ENCODE results near the gene DNAJA2. TPM values are rescaled to one million over a fixed set of nuclear protein-coding genes. Genes with fewer than 3 reads are reported as not detected.
A peak's percentile ranks its signal among the peaks of the same experiment; 100 is the strongest.

Gene DNAJA2
- total and polyA plus RNA-seq, 5 experiments from 2014 or later: 62.5 to 83.7 (median 77.1) TPM

DNA sequence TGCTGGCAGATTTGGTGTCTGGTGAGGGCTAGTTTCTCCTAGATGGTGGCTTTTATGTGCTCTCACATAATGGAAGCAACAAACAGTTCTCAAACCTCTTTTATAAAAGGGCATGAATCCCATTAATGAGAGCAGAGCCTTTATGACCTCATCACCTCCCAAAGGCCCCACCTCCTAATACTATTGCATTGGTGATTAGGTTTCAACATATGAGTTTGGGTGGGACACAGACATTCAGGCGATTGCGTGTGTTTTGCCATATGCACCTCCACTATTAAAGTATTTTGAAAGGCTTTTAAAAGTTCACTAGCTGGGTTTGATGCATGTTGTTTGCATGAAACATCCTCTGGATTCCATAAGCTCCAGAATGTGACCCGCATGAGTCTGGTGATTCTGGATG lies 24.4 kb upstream of the DNAJA2 start:
- Mint-ChIP-seq H3K4me1 (peaks cover 0 to 5% (median 3%) of the 10 kb centered on the region in 4 donors), H3K36me3 (no peaks in the 10 kb centered on the region), H3K27ac (no peak overlapping the region), H3K9me3 (peaks cover 0 to 1% (median 0%) of the 10 kb centered on the region in 9 donors), H3K27me3 (peaks cover 0 to 6% (median 0%) of the 10 kb centered on the region in 5 donors), H3K4me3 (no peak overlapping the region)
- DNase-seq: no peak
- POLR2A ChIA-PET: no interaction called here
- ATAC-seq: no peak

DNA sequence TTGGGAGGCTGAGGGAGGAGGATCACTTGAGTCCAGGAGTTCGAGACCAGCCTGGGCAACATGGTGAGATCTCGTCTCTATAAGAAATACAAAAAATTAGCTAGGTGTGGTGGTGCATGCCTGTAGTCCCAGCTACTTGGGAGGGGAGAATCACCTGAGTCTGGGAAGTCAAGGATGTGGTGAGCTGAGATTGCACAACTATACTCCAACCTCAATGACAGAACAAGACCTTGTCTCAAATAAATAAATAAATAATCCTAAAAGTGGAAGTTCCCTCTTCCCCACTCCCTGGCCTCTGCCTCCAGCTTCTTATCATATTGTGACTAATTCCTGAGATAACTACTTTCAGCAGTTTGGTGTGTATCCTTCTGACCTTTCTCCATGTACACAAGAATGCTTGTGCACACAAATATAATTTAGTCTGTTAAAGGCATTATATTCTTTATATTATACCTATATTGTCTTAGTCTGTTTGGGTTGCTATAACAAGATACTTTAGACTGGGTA lies 23.5 kb upstream of the DNAJA2 start:
- POLR2A ChIA-PET: no interaction called here
- no peaks in the 10 kb centered on the region for H3K36me3 Mint-ChIP-seq
- peaks cover 0 to 6% (median 0%) of the 10 kb centered on the region in 5 donors for H3K27me3 Mint-ChIP-seq
- no peak overlapping the region for H3K4me3 Mint-ChIP-seq
- DNase-seq (no peak), ATAC-seq (no peak)
- peaks cover 0 to 1% (median 0%) of the 10 kb centered on the region in 9 donors for H3K9me3 Mint-ChIP-seq
- H3K27ac Mint-ChIP-seq: no peak overlapping the region
- H3K4me1 Mint-ChIP-seq: peaks cover 0 to 5% (median 3%) of the 10 kb centered on the region in 4 donors

DNA sequence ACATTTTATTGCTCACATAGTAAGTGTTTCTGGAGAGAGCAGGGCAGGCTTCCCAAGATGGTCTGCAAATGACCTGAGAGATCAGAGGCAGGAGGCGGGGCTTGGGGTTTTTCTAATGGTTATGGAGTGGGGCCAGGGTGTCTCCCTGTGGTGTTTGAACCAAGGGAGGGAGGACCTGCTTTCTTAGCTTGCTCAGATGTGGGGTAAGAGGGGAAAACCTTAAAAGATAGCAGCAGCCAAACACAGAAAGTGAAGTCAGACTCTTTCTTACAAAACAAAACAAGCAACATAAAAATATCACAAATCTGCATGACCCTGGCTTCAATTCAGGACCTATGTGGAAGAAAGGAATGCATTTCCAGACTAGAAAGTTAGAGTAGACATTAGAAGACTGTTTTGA lies 22.9 kb upstream of the DNAJA2 start:
- ATAC-seq (no peak), DNase-seq (no peak)
- POLR2A ChIA-PET: no interaction called here
- Mint-ChIP-seq H3K36me3 (no peaks in the 10 kb centered on the region), H3K27me3 (peaks cover 0 to 6% (median 2%) of the 10 kb centered on the region in 5 donors), H3K4me3 (no peak overlapping the region), H3K4me1 (peaks cover 0 to 5% (median 3%) of the 10 kb centered on the region in 4 donors), H3K27ac (peak overlapping the region in 1 of 10 donors; percentile 18), H3K9me3 (no peaks in the 10 kb centered on the region)

GRCh38 chr16:46991729-46992704 lies 18.5 kb upstream of the DNAJA2 start:
- Mint-ChIP-seq H3K36me3 (no peaks in the 10 kb centered on the region), H3K27me3 (peaks cover 0 to 6% (median 3%) of the 10 kb centered on the region in 5 donors), H3K9me3 (no peaks in the 10 kb centered on the region), H3K27ac (no peak overlapping the region), H3K4me3 (no peak overlapping the region), H3K4me1 (peaks cover 0 to 5% (median 3%) of the 10 kb centered on the region in 4 donors)
- ATAC-seq: no peak
- no peak for DNase-seq
- POLR2A ChIA-PET: interaction anchor here (0.5 kb wide), 1 partner anchor 8 kb away, joined by 8 read pairs; no protein-coding TSS in a partner anchor

DNA sequence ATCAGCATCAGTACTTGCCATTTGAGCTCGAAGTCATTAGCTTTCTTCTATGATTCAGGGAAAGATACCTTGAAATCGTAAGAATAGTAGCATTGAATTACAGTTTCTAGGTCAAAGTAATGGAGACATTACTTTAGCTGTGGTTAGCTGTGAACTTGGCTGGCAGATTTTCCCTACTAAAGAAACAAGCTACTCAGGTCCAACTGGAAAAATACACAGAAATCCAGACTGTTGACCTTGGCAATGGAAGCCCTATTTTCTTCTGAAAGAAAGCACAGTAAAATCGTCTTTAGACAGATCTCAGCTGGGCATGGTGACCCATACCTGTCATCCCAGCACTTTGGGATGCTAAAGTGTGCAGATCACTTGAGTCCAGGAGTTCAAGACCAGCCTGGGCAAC lies 13.4 kb upstream of the DNAJA2 start:
- Mint-ChIP-seq H3K27me3 (peaks cover 0 to 5% (median 0%) of the 10 kb centered on the region in 5 donors), H3K27ac (no peak overlapping the region), H3K4me3 (no peak overlapping the region), H3K4me1 (no peaks in the 10 kb centered on the region), H3K9me3 (no peaks in the 10 kb centered on the region), H3K36me3 (no peaks in the 10 kb centered on the region)
- POLR2A ChIA-PET: no interaction called here
- DNase-seq: no peak
- ATAC-seq: no peak

DNA sequence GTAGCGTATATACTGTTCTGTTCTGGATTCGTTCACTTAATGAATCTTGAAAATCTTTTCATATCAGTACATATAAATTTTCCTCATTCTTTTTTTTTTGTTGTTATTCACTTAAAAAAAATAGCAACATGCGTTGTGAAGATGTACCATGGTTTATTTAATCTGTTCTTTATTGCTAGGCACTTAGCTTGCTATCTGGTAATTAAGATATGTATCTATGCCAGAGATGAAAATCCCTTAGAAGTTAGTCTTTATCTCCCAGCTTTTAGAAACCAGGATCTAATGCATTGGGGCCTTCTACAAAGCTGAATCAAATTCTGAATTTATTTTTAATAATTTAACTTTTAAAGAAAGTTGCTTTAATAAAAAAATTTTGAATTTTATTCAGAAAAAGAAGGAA lies 13.0 kb upstream of the DNAJA2 start:
- Mint-ChIP-seq H3K27me3 (peaks cover 0 to 4% (median 0%) of the 10 kb centered on the region in 5 donors), H3K4me3 (no peak overlapping the region), H3K27ac (no peak overlapping the region), H3K36me3 (no peaks in the 10 kb centered on the region), H3K4me1 (no peaks in the 10 kb centered on the region), H3K9me3 (no peaks in the 10 kb centered on the region)
- POLR2A ChIA-PET: no interaction called here
- DNase-seq (no peak), ATAC-seq (no peak)

- H3K9me3 Mint-ChIP-seq: no peaks in the 10 kb centered on the region
- POLR2A ChIA-PET: no interaction called here
- peaks cover 0 to 6% (median 3%) of the 10 kb centered on the region in 4 donors for H3K4me1 Mint-ChIP-seq
These were observed 8.9 kb upstream of the DNAJA2 start for GRCh38 chr16:46982335-46982734.

DNA sequence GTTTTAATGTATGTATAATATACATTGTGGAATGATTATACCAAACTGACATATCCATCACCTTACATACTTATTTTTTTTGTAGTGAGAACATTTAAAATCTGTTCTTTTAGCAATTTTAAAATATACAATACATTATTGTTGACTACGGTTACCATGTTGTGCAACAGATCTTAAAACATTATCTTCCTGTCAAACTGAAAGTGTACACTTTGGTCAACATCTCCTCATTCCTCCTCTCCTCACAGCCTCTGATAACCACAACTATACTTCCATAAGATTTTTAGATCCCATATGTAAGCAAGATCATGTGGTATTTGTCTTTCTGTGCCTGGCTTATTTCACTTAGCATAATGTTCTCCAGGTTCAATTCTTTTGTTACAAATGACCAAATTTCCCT lies 7.5 kb upstream of the DNAJA2 start:
- DNase-seq (no peak), ATAC-seq (no peak)
- Mint-ChIP-seq H3K4me3 (no peak overlapping the region), H3K36me3 (no peaks in the 10 kb centered on the region), H3K27ac (peak overlapping the region in 1 of 10 donors; percentile 63), H3K27me3 (no peaks in the 10 kb centered on the region), H3K9me3 (no peaks in the 10 kb centered on the region), H3K4me1 (peaks cover 7 to 14% (median 9%) of the 10 kb centered on the region in 4 donors)
- POLR2A ChIA-PET: no interaction called here

More at GRCh38 chr16:46982335-46982734, 8.9 kb upstream of the DNAJA2 start:
- peak overlapping the region in 1 of 10 donors; percentile 44 for H3K27ac Mint-ChIP-seq
- H3K36me3 Mint-ChIP-seq: no peaks in the 10 kb centered on the region
- DNase-seq (no peak), ATAC-seq (no peak)
- H3K27me3 Mint-ChIP-seq: no peaks in the 10 kb centered on the region
- H3K4me3 Mint-ChIP-seq: no peak overlapping the region

GRCh38 chr16:46976550-46976949 lies 3.1 kb upstream of the DNAJA2 start:
- POLR2A ChIA-PET: no interaction called here
- DNase-seq (no peak), ATAC-seq (no peak)
- peaks cover 18 to 41% (median 35%) of the 10 kb centered on the region in 4 donors for H3K4me1 Mint-ChIP-seq
- no peaks in the 10 kb centered on the region for H3K27me3 Mint-ChIP-seq
- H3K27ac Mint-ChIP-seq: peak overlapping the region in 7 of 10 donors; percentile 8 to 99 (median 64)
- H3K9me3 Mint-ChIP-seq: no peaks in the 10 kb centered on the region
- peaks cover 0 to 6% (median 6%) of the 10 kb centered on the region in 3 donors for H3K36me3 Mint-ChIP-seq
- no peak overlapping the region for H3K4me3 Mint-ChIP-seq

- no peak for DNase-seq
- Mint-ChIP-seq H3K4me3 (peak overlapping the region in 6 of 10 donors; percentile 6 to 70 (median 58)), H3K27me3 (no peaks in the 10 kb centered on the region), H3K36me3 (peaks cover 4 to 11% (median 10%) of the 10 kb centered on the region in 3 donors), H3K4me1 (peaks cover 18 to 47% (median 39%) of the 10 kb centered on the region in 4 donors), H3K27ac (peak overlapping the region; percentile 58 to 99 (median 82)), H3K9me3 (no peaks in the 10 kb centered on the region)
- no peak for ATAC-seq
- POLR2A ChIA-PET: interaction anchor here (0.6 kb wide), 1 partner anchor 51 kb away, joined by 3 read pairs; no protein-coding TSS in a partner anchor
These were observed 2.5 kb upstream of the DNAJA2 start for GRCh38 chr16:46975908-46976470.

- POLR2A ChIA-PET: no interaction called here
- H3K4me3 Mint-ChIP-seq: peak overlapping the region in 4 of 10 donors; percentile 7 to 92 (median 89)
- H3K27me3 Mint-ChIP-seq: no peaks in the 10 kb centered on the region
- DNase-seq (no peak), ATAC-seq (no peak)
- H3K9me3 Mint-ChIP-seq: no peaks in the 10 kb centered on the region
- H3K4me1 Mint-ChIP-seq: peaks cover 18 to 48% (median 45%) of the 10 kb centered on the region in 4 donors
- H3K36me3 Mint-ChIP-seq: peaks cover 6 to 18% (median 12%) of the 10 kb centered on the region in 3 donors
- H3K27ac Mint-ChIP-seq: peak overlapping the region; percentile 51 to 100 (median 99)
These were observed 1.7 kb upstream of the DNAJA2 start for GRCh38 chr16:46975165-46975564.

DNA sequence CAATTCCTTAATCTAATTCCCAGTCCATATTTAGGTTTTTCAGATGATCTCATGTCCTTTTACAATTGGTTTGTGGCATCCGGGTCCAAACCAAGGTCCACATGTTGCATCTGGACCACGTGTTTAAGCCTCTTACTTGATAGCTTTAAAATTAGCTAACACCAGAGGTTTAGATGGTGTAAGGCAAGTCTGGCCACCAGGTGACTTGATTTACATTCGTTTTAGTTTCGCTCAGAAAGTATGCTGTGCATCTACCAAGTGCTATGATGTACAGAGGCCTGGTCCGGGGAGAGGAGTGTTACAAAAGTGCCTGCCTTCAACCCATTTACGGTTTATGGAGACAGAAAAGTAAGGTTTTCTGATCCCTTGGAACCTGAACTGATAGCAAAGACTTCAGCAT lies 878 bp upstream of the DNAJA2 start:
- Mint-ChIP-seq H3K4me3 (peak overlapping the region; percentile 88 to 96 (median 92)), H3K27ac (peak overlapping the region; percentile 93 to 100 (median 99)), H3K4me1 (peaks cover 16 to 51% (median 49%) of the 10 kb centered on the region in 4 donors), H3K27me3 (no peaks in the 10 kb centered on the region), H3K9me3 (no peaks in the 10 kb centered on the region), H3K36me3 (peaks cover 10 to 23% (median 12%) of the 10 kb centered on the region in 3 donors)
- POLR2A ChIA-PET: interaction anchor here (0.6 to 2.7 kb wide), 12 partner anchors 64 to 1639 kb away, joined by 3 to 15 read pairs (median 4); partner anchors contain the start of genes C16orf87, GPT2, ITFG1 and N4BP1
- DNase-seq: peak in 6 of 10 donors; percentile 5 to 40 (median 28)
- no peak for ATAC-seq

Measured in naive thymus-derived CD8-positive, alpha-beta T cell (primary cell).